K562 (cell line): ENCODE data around the gene HOXD1. TPM values are rescaled to one million over a fixed set of nuclear protein-coding genes. Genes with fewer than 3 reads are reported as not detected.

Experiments used
- ARID4B ChIP-seq: sonication (generic); formaldehyde crosslinking; IDR thresholded peaks from 2 replicates; pipeline ENCODE4 v1.8.0; 2022; ENCODE audit warnings: mild to moderate bottlenecking, missing genetic modification reagents
- ATF1 ChIP-seq, 2 experiments: fragments of 450-650 bp in 1 of 2; IDR thresholded peaks; 2 replicates each; pipeline ENCODE4 v1.6.1; 2016; ENCODE audit warnings: missing compliant biosample characterization in 1 of 2, missing genetic modification characterization in 1 of 2
- C11orf30 ChIP-seq: fragments of 450-650 bp; IDR thresholded peaks from 2 replicates; pipeline ENCODE4 v1.6.1; 2016; ENCODE audit warnings: low read depth, mild to moderate bottlenecking
- CGGBP1 ChIP-seq: fragments of 250-450 bp; sonication (Bioruptor Pico); IDR thresholded peaks from 2 replicates; pipeline ENCODE4 v1.9.0; 2021; ENCODE audit warnings: mild to moderate bottlenecking
- CUX1 ChIP-seq: fragments of 200-800 bp; sonication (Bioruptor generic); IDR thresholded peaks from 2 replicates; pipeline ENCODE4 v1.6.1; 2016; ENCODE audit warnings: missing genetic modification characterization, missing compliant biosample characterization
- ELK1 ChIP-seq: sonication (generic); formaldehyde crosslinking; IDR thresholded peaks from 2 replicates; pipeline ENCODE4 v1.8.1; 2022; ENCODE audit warnings: missing genetic modification reagents
- KAT7 ChIP-seq: sonication (generic); formaldehyde crosslinking; IDR thresholded peaks from 2 replicates; pipeline ENCODE4 v1.8.0; 2022; ENCODE audit warnings: missing genetic modification reagents, mild to moderate bottlenecking, borderline replicate concordance
- MXD1 ChIP-seq: fragments of 250-450 bp; sonication (Bioruptor Pico); IDR thresholded peaks from 2 replicates; pipeline ENCODE4 v1.8.0; 2021; ENCODE audit warnings: borderline replicate concordance, mild to moderate bottlenecking, moderate library complexity; ENCODE audit not compliant: poor library complexity, severe bottlenecking
- MXI1 ChIP-seq: IDR thresholded peaks from 2 replicates; pipeline ENCODE4 v1.6.1; 2011; ENCODE audit warnings: low read depth, mild to moderate bottlenecking, improper control_type of control experiment, low read length
- MYNN ChIP-seq, 2 experiments: sonication (generic); formaldehyde crosslinking in 1 of 2; IDR thresholded peaks; 2 replicates each; pipeline versions ENCODE4 v1.5.0 to v1.6.1; 2016 to 2020; ENCODE audit warnings: antibody characterized with exemption in 1 of 2, missing genetic modification reagents in 1 of 2
- NFIC ChIP-seq: fragments of 450-650 bp; IDR thresholded peaks from 2 replicates; pipeline ENCODE4 v1.6.1; 2017; ENCODE audit warnings: mild to moderate bottlenecking, inconsistent platforms
- SETDB1 ChIP-seq: IDR thresholded peaks from one replicate; pipeline ENCODE4 v1.6.1; 2012; ENCODE audit warnings: low read length, control low read depth, inconsistent platforms
- ZNF133 ChIP-seq: fragments of 250-450 bp; sonication (Bioruptor Pico); IDR thresholded peaks from 2 replicates; pipeline ENCODE4 v1.4.0; 2020; ENCODE audit warnings: mild to moderate bottlenecking
- polyA plus RNA-seq, 8 experiments: library from polyadenylated mRNA; depleted of rRNA in 4 of 8; stranded (reverse) in 5 of 8; unstranded in 3 of 8; fragments of >200 nt; fragmentation: Nextera tagmentation in 2 of 8; fragmentation: Illumina TruSeq in 1 of 8; extraction: Ambion mirVana in 2 of 8; extraction: Trizol in 1 of 8; gene quantifications; 2 replicates each; pipeline versions ENCODE4 v1.2.1 to v1.2.3, GENCODE V29; 2011 to 2014; ENCODE audit warnings: inconsistent platforms in 1 of 8, missing spikeins in 1 of 8
- total RNA-seq, 7 experiments: library from RNA; depleted of rRNA in 6 of 7; stranded (reverse); fragments of >200 nt in 6 of 7; fragmentation: Illumina TruSeq in 2 of 7; extraction: Trizol in 2 of 7; gene quantifications; 2 replicates each; pipeline versions ENCODE4 v1.2.1 to v1.2.3, GENCODE V29; 2011 to 2021; ENCODE audit warnings: low replicate concordance in 1 of 7

Gene HOXD1
- total and polyA plus RNA-seq, 9 of the 15 experiments (the other 6 are each of a cell fraction or from before 2014, with no cell fraction given) = not detected

GRCh38 chr2:176140513-176141317, 47.8 kb upstream of the HOXD1 start (continued):
- TF ChIP-seq CUX1 (CRISPR knock-in tag) (no peak), CGGBP1 (CRISPR knock-in tag) (no peak), ARID4B (no peak), KAT7 (CRISPR knock-in tag) (no peak), ATF1 (CRISPR knock-in tag; IDR thresholded peaks at IDR 0.05) (no peak), ATF1 (tag; IDR thresholded peaks at IDR 0.05) (peak; percentile 52), SETDB1 (no peak), ZNF133 (CRISPR knock-in tag) (no peak), C11orf30 (no peak), MXI1 (no peak), ELK1 (no peak), NFIC (peak; percentile 69), MXD1 (CRISPR knock-in tag) (no peak), MYNN (IDR thresholded peaks at IDR 0.05) (no peak), MYNN (CRISPR knock-in tag; IDR thresholded peaks at IDR 0.05) (no peak)
